Activated CD8-positive, alpha-beta memory T cell treated with anti-CD3 and anti-CD28 coated beads, Interleukin-2, amount 50 U/mL, for 24 hours (primary cell): ENCODE results near the gene ARL17A.
"Not testable (repeated sequence)": the region's sequence is repeated elsewhere in the genome, so short reads cannot be mapped to it uniquely, and the experiment has no call there.

Experiments
- DNase-seq: peaks from one replicate; pipeline ENCODE4 v3.0.0-alpha.2; 2020; ENCODE audit errors: extremely low read depth

ARL17A gene

GRCh38 chr17:46548607-46549006, 30.9 kb downstream of the ARL17A start:
- not testable (repeated sequence) for DNase-seq

GRCh38 chr17:46534716-46535115, 44.8 kb downstream of the ARL17A start:
- not testable (repeated sequence) for DNase-seq

GRCh38 chr17:46512168-46512567, 67.3 kb downstream of the ARL17A start, which contains the start of gene LRRC37A2:
Gene LRRC37A2, plus strand, starts transcription at chr17:46512468. Its CDS starts 245 bp downstream, at chr17:46512713.
- not testable (repeated sequence) for DNase-seq

- DNase-seq: not testable (repeated sequence)
These were observed 73.6 kb downstream of the ARL17A start for GRCh38 chr17:46505896-46506295.

- not testable (repeated sequence) for DNase-seq
These were observed 79.9 kb downstream of the ARL17A start for GRCh38 chr17:46499437-46500139.

GRCh38 chr17:46492021-46492420, 87.5 kb downstream of the ARL17A start:
- not testable (repeated sequence) for DNase-seq

- not testable (repeated sequence) for DNase-seq
These were observed 98.2 kb downstream of the ARL17A start for GRCh38 chr17:46481310-46481709.

GRCh38 chr17:46478823-46479222, 100.7 kb downstream of the ARL17A start:
- not testable (repeated sequence) for DNase-seq

GRCh38 chr17:46475583-46475982, 103.9 kb downstream of the ARL17A start:
- not testable (repeated sequence) for DNase-seq

GRCh38 chr17:46474489-46474888, 105.0 kb downstream of the ARL17A start:
- DNase-seq: not testable (repeated sequence)

- DNase-seq: not testable (repeated sequence)
These were observed 111.9 kb downstream of the ARL17A start for GRCh38 chr17:46467618-46468017.
